GM19397 (cell line): Measurements from ENCODE around the gene DENND2D.

Experiments used
- ATAC-seq: cut with Tn5 transposase; IDR thresholded peaks from one replicate; pipeline ENCODE4 v1.9.1; 2021; ENCODE audit warnings: mild to moderate bottlenecking, moderate library complexity; ENCODE audit not compliant: unreplicated experiment

Gene DENND2D

GRCh38 chr1:111139956-111140679, 60.3 kb downstream of the DENND2D start, which contains the start of the genes CEPT1 and DRAM2:
Gene CEPT1 (plus strand): TSS chr1:111140223. CDS start chr1:111147715, 7,492 bp downstream.
Gene DRAM2 (minus strand): TSS chr1:111140093. CDS start chr1:111131554, 8,539 bp downstream.
- peak; percentile 81 for ATAC-seq

- ATAC-seq = peak; percentile 42
These were observed 61.0 kb downstream of the DENND2D start for GRCh38 chr1:111139324-111139955.
